Upper lobe of right lung (tissue), 1 donor: ENCODE results near the gene SIK3. TPM values are rescaled to one million over a fixed set of nuclear protein-coding genes. Genes with fewer than 3 reads are reported as not detected.

Experiments
- ATAC-seq: fragments of 200-7000 bp; cut with Tn5 transposase; one replicate; pipeline ENCODE4 v1.9.1; 2020; ENCODE audit warnings: mild to moderate bottlenecking, moderate library complexity
- DNase-seq: peaks from one replicate; pipeline ENCODE4 v3.0.0-alpha.2; 2020
- H3K27ac ChIP-seq: fragments of 200-600 bp; one replicate; pipeline ENCODE4 v1.8.0; 2022
- H3K27me3 ChIP-seq: fragments of 200-600 bp; one replicate; pipeline ENCODE4 v1.8.0; 2022; ENCODE audit warnings: mild to moderate bottlenecking
- H3K36me3 ChIP-seq: fragments of 200-600 bp; one replicate; pipeline ENCODE4 v1.8.0; 2022
- H3K4me1 ChIP-seq: fragments of 200-600 bp; one replicate; pipeline ENCODE4 v1.8.0; 2022
- H3K4me3 ChIP-seq: fragments of 200-600 bp; one replicate; pipeline ENCODE4 v1.8.0; 2022; ENCODE audit warnings: mild to moderate bottlenecking
- H3K9me3 ChIP-seq: fragments of 200-600 bp; one replicate; pipeline ENCODE4 v1.8.0; 2022
- intact Hi-C: fragments of 100-400 bp; cut with DNase I; formaldehyde crosslinking; loops from one replicate; pipeline ENCODE4 v1.11.0; 2022
- total RNA-seq: library from RNA; stranded (reverse); fragmentation: NEBNext Ultra II Directional; extraction: Animal tissue kit (Norgen Biotek cat#: 25700); gene quantifications from one replicate; pipeline ENCODE4 v1.2.1, GENCODE V29; 2021
- TF ChIP-seq, protein P1 (sequence below): fragments of 200-600 bp; IDR thresholded peaks from one replicate; pipeline ENCODE4 v1.8.0; 2022; ENCODE audit warnings: antibody characterized with exemption
- donor health status: DM: no; HTN: yes; CAD: no; lungs with severe emphysema.

The SIK3 gene
- total RNA-seq, 1 donor from 2014 or later, result 37.1 TPM

DNA sequence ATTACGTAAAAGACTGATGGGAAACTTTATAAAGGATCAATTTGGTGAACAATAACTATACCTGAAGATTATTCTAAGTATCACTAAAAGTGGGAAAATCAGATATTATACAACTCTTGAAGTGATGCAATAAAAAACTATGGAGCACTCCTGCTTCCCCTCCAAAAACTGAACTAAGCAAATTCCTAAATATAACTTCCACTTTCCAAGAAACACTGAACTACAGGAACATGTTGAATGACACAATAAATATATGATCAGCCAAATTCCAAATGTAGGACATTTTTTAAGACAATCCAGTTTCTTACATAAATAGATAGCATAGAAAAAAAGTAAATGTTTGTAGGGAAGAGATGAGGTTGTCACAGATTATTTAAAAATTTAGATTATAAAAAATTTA lies 158.7 kb downstream of the SIK3 start:
- intact Hi-C loops, result no loop called here
- H3K27ac ChIP-seq, result no peak overlapping the region
- H3K36me3 ChIP-seq, result no peaks in the 10 kb centered on the region
- DNase-seq (no peak), ATAC-seq (no peak)
- H3K4me1 ChIP-seq, result no peaks in the 10 kb centered on the region
- TF ChIP-seq, protein P1, sequence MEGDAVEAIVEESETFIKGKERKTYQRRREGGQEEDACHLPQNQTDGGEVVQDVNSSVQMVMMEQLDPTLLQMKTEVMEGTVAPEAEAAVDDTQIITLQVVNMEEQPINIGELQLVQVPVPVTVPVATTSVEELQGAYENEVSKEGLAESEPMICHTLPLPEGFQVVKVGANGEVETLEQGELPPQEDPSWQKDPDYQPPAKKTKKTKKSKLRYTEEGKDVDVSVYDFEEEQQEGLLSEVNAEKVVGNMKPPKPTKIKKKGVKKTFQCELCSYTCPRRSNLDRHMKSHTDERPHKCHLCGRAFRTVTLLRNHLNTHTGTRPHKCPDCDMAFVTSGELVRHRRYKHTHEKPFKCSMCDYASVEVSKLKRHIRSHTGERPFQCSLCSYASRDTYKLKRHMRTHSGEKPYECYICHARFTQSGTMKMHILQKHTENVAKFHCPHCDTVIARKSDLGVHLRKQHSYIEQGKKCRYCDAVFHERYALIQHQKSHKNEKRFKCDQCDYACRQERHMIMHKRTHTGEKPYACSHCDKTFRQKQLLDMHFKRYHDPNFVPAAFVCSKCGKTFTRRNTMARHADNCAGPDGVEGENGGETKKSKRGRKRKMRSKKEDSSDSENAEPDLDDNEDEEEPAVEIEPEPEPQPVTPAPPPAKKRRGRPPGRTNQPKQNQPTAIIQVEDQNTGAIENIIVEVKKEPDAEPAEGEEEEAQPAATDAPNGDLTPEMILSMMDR, result no peak
- H3K4me3 ChIP-seq, result no peak overlapping the region
- H3K9me3 ChIP-seq, result no peaks in the 10 kb centered on the region
- H3K27me3 ChIP-seq, result no peaks in the 10 kb centered on the region

DNA sequence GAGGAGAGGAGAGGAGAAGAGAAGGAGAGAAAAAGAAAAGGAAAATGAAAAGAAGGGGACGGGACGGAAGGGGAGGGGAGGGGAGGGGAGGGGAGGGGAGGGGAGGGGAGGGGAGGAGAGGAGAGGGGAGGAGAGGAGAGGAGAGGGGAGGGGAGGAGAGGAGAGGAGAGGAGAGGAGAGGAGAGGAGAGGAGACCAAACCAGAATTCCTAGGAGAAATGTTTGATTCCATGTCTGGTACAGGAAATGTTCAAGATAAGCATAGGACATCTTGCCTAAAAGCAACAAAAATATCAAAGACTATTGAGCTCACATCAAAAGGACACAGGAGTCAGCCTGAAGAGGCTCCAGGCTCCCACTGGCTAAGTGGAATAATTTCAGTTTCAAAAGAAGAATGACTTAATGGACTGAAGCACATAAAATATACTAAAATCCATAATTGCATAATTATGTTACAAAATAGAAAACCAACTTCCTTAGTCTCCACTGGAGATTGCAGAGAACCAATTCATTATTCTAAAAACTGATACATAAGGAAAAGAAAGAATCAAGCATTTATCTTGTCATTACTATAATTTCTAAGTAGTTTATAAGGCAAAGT lies 159.7 kb downstream of the SIK3 start:
- ATAC-seq (peak; percentile 19), DNase-seq (no peak)
- Histone ChIP-seq H3K4me1 (no peaks in the 10 kb centered on the region), H3K27ac (no peak overlapping the region), H3K4me3 (no peak overlapping the region), H3K36me3 (no peaks in the 10 kb centered on the region), H3K9me3 (no peaks in the 10 kb centered on the region), H3K27me3 (no peaks in the 10 kb centered on the region)
- TF ChIP-seq, protein P1, result no peak
- intact Hi-C loops, result no loop called here

DNA sequence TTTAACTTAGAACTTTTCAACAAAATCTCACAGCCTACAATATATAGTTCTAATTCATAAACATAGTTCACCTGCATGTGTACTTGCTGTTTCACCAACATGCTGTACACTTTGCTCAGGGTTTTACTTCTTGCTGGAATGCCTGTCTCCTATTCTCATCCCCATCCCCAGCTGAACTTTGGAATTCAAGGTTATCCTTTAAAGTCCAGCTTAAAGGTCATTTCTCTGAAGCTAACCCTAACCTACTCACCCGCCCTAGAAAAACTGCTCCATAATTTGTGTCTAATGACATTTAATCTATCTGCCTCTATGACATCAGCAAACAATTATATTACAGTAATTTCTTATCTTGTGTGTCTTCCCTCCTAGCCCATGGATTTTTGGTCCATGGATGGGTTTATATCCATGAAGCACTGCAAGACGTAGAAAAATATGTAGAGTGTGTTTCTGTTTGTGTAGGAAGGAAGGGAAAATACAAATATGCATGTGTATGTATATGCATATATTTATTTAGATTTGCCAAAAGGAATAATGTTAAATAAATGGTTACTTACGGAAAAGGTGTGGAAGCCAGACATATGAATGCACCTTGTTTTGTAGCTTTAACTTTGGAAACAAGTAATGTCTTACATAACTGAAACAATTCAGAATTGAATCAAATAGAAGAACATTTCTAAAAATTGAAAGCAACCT lies 161.3 kb downstream of the SIK3 start:
- no peak overlapping the region for H3K27ac ChIP-seq
- intact Hi-C loops, result no loop called here
- no peak for ATAC-seq
- H3K4me1 ChIP-seq, result peaks cover 5% of the 10 kb centered on the region
- TF ChIP-seq, protein P1, result no peak
- DNase-seq, result no peak
- H3K9me3 ChIP-seq, result no peaks in the 10 kb centered on the region
- H3K36me3 ChIP-seq, result no peaks in the 10 kb centered on the region
- no peaks in the 10 kb centered on the region for H3K27me3 ChIP-seq
- no peak overlapping the region for H3K4me3 ChIP-seq

DNA sequence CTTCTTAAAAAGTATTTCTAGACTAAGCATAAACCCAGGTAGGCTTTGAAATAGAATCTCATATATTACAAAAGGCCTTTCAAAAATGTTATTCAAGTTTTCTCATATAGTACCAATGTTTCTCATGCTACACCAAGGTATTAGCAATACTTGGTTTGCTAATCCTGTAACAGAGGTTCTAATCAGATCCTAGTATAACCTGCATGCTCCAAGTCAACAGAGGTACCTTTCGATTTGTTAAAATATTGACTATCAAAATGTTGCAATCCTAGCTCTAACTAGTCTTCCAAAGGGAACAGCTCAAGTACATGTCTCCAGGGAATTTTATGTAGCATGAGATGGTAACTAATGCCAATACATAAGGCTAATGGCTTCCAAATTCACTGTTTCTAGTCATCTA lies 162.7 kb downstream of the SIK3 start:
- Histone ChIP-seq H3K27ac (no peak overlapping the region), H3K27me3 (no peaks in the 10 kb centered on the region), H3K9me3 (no peaks in the 10 kb centered on the region), H3K4me3 (no peak overlapping the region), H3K4me1 (peaks cover 18% of the 10 kb centered on the region), H3K36me3 (no peaks in the 10 kb centered on the region)
- intact Hi-C loops, result no loop called here
- DNase-seq (no peak), ATAC-seq (no peak)
- TF ChIP-seq, protein P1, result no peak

DNA sequence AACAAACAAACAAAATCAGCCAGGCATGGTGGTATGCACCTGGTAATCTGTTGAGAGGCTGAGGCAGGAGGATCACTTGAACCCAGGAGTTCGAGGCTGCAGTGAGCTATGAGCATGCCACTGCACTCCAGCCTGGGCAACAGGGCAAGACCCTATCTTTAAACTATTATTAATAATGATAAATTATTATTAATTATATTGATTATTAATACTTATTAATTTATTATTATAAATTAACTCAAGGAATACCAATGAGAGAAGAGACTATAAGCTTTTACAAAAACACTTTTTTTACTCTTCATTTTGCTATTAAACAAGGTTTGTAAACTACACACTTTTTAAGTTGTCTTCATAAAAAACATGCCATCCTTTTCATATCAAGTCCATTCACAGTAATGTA lies 163.1 kb downstream of the SIK3 start:
- no peaks in the 10 kb centered on the region for H3K36me3 ChIP-seq
- intact Hi-C loops, result no loop called here
- H3K4me1 ChIP-seq, result peaks cover 20% of the 10 kb centered on the region
- no peaks in the 10 kb centered on the region for H3K9me3 ChIP-seq
- no peak overlapping the region for H3K27ac ChIP-seq
- no peaks in the 10 kb centered on the region for H3K27me3 ChIP-seq
- H3K4me3 ChIP-seq, result no peak overlapping the region
- DNase-seq (no peak), ATAC-seq (no peak)
- TF ChIP-seq, protein P1, result no peak
